Gastrocnemius medialis (tissue), 4 donors: ENCODE results near the gene GPC6. TPM values are rescaled to one million over a fixed set of nuclear protein-coding genes. Genes with fewer than 3 reads are reported as not detected.

Source experiments
- ATAC-seq, 2 donors: fragments of 150-250 bp; one replicate each; pipeline ENCODE4 v1.9.1; 2016
- DNase-seq, 2 donors: peaks; one replicate each; pipeline ENCODE4 v3.0.0-alpha.2; 2019
- H3K27ac ChIP-seq, 4 donors: fragments of 200-600 bp; sonication (generic); 1 replicate in 1 of 4; 2 replicates in 3 of 4; pipeline ENCODE4 v1.5.1; 2016 to 2018; ENCODE audit warnings: mild to moderate bottlenecking in 2 of 4, moderate library complexity in 1 of 4
- H3K27me3 ChIP-seq, 3 donors: fragments of 200-600 bp; sonication (generic) in 2 of 3; 1 replicate in 1 of 3; 2 replicates in 2 of 3; pipeline versions ENCODE4 v1.5.1 to v1.6.0; 2016 to 2019; ENCODE audit warnings: mild to moderate bottlenecking in 1 of 3, moderate library complexity in 1 of 3
- H3K36me3 ChIP-seq, 2 donors: fragments of 200-600 bp; sonication (generic) in 1 of 2; one replicate each; pipeline ENCODE4 v1.5.1; 2017 to 2018
- H3K4me1 ChIP-seq, 2 donors: fragments of 200-600 bp; sonication (generic) in 1 of 2; one replicate each; pipeline ENCODE4 v1.5.1; 2016 to 2017; ENCODE audit warnings: mild to moderate bottlenecking in 2 of 2
- H3K4me3 ChIP-seq, 4 donors: fragments of 200-600 bp; sonication (generic) in 3 of 4; 1 replicate in 1 of 4; 2 replicates in 3 of 4; pipeline ENCODE4 v1.5.1; 2016 to 2019; ENCODE audit warnings: mild to moderate bottlenecking in 2 of 4
- H3K9me3 ChIP-seq, 3 donors: fragments of 200-600 bp; sonication (generic) in 2 of 3; 1 replicate in 1 of 3; 2 replicates in 2 of 3; pipeline ENCODE4 v1.5.1; 2016 to 2019
- POLR2A ChIP-seq, 2 donors: fragments of 450-650 bp; IDR thresholded peaks; one replicate each; pipeline ENCODE4 v1.6.1; 2017; ENCODE audit warnings: antibody characterized with exemption in 2 of 2, mild to moderate bottlenecking in 2 of 2, moderate library complexity in 2 of 2
- in situ Hi-C, 4 donors: fragments of 200-750 bp; cut with MboI; loops; one replicate each; pipeline versions ENCODE4 v1.15.0 to v1.8.0; 2017; ENCODE audit warnings: low sequenced_read_pairs in 4 of 4
- intact Hi-C: fragments of 100-400 bp; cut with DNase I; formaldehyde crosslinking; loops from one replicate; pipeline ENCODE4 v1.15.1; 2023; ENCODE audit warnings: low total_unique reads
- total RNA-seq, 4 donors: library from RNA; depleted of rRNA; stranded (reverse); fragments of >200 nt; gene quantifications; one replicate each; pipeline versions ENCODE4 v1.1.0 to v1.2.3, GENCODE V29; 2016
- TF ChIP-seq, protein P1 (sequence below), 5 experiments: fragments of 450-650 bp in 3 of 5; fragments of 200-600 bp in 2 of 5; sonication (generic) in 2 of 5; IDR thresholded peaks in 4 of 5; conservative IDR thresholded peaks in 1 of 5; 1 replicate in 4 of 5; 2 replicates in 1 of 5; pipeline ENCODE4 v1.5.1; 2016 to 2019; ENCODE audit warnings: antibody characterized with exemption in 5 of 5, mild to moderate bottlenecking in 3 of 5, moderate library complexity in 3 of 5

GPC6 gene
- total RNA-seq, 4 donors from 2014 or later = 0.47 to 0.88 (median 0.59) TPM

DNA sequence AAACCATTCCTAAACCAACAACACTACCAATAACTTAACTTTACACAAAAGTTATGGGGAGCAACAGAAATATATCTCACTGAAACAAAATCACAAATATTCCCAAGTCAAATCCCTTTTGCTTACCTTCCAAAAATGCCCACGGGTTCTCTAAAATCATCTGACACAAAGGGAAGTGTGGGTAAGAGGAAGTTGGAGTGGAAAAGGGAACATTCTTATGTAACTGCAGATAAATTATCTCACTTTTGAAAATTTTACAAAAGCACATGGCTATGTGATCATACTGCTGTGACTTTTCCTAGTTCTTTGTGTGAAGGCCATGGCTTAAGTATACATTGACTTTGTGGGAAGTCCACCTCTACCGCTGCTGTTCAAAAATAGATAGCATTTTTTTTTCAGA, 350.5 kb downstream of the GPC6 start:
- H3K27me3 ChIP-seq = no peaks in the 10 kb centered on the region
- intact Hi-C loops = no loop called here
- H3K27ac ChIP-seq = no peak overlapping the region
- no peaks in the 10 kb centered on the region for H3K4me1 ChIP-seq
- no peak for ATAC-seq
- TF ChIP-seq POLR2A (IDR thresholded peaks at IDR 0.05) = no peak
- TF ChIP-seq, protein P1, sequence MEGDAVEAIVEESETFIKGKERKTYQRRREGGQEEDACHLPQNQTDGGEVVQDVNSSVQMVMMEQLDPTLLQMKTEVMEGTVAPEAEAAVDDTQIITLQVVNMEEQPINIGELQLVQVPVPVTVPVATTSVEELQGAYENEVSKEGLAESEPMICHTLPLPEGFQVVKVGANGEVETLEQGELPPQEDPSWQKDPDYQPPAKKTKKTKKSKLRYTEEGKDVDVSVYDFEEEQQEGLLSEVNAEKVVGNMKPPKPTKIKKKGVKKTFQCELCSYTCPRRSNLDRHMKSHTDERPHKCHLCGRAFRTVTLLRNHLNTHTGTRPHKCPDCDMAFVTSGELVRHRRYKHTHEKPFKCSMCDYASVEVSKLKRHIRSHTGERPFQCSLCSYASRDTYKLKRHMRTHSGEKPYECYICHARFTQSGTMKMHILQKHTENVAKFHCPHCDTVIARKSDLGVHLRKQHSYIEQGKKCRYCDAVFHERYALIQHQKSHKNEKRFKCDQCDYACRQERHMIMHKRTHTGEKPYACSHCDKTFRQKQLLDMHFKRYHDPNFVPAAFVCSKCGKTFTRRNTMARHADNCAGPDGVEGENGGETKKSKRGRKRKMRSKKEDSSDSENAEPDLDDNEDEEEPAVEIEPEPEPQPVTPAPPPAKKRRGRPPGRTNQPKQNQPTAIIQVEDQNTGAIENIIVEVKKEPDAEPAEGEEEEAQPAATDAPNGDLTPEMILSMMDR (IDR thresholded peaks at IDR 0.05 in 4 of 5, conservative IDR thresholded peaks at IDR 0.05 in 1 of 5) = no peak
- no peak for DNase-seq
- no peaks in the 10 kb centered on the region for H3K36me3 ChIP-seq
- in situ Hi-C loops = no loop called here
- no peak overlapping the region for H3K4me3 ChIP-seq
- no peaks in the 10 kb centered on the region for H3K9me3 ChIP-seq

DNA sequence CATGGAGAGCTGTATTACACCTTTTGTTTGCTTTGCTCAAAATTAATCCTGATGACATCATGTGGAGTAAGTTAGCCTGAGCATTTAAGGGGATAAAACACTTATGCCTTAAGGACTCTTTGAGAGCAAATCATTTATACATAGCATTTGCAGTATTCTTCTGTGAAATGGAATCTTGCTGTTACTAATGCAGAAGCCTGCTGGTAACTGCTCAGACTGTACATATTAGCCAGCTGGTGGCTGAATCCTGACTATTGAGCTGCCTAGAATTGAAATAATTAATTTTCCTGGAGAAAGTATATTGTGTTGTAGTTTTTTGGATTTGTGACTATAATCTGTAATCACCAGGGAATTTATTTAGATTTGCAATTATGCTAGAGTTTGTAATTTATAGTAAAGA, 363.2 kb downstream of the GPC6 start:
- Histone ChIP-seq H3K27ac (no peak overlapping the region), H3K27me3 (no peaks in the 10 kb centered on the region), H3K36me3 (no peaks in the 10 kb centered on the region), H3K4me3 (no peak overlapping the region), H3K4me1 (no peaks in the 10 kb centered on the region), H3K9me3 (no peaks in the 10 kb centered on the region)
- intact Hi-C loops (no loop called here), in situ Hi-C loops (no loop called here)
- ATAC-seq = no peak
- DNase-seq = no peak
- TF ChIP-seq POLR2A (IDR thresholded peaks at IDR 0.05) = no peak
- TF ChIP-seq, protein P1 (IDR thresholded peaks at IDR 0.05 in 4 of 5, conservative IDR thresholded peaks at IDR 0.05 in 1 of 5) = no peak

DNA sequence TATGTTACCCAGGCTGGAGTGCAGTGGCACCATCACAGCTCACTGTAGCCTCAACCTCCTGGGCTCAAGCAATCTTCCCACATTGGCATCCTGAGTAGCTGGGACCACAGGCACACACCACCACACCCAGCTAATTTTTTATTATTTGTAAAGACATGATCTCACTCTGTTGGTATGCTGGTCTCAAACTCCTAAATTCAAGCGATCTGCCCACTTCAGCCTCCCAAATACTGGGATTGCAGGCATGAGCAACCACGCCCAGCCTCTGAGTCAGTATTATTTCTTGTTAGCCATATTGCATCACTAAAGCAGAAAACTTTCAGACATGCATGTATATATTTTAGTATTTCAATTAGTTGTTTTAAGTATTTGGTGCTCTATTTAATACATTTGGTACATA, 376.4 kb downstream of the GPC6 start:
- in situ Hi-C loops (no loop called here), intact Hi-C loops (no loop called here)
- TF ChIP-seq, protein P1 (IDR thresholded peaks at IDR 0.05 in 4 of 5, conservative IDR thresholded peaks at IDR 0.05 in 1 of 5) = no peak
- TF ChIP-seq POLR2A (IDR thresholded peaks at IDR 0.05) = no peak
- Histone ChIP-seq H3K36me3 (no peaks in the 10 kb centered on the region), H3K4me3 (no peak overlapping the region), H3K4me1 (no peaks in the 10 kb centered on the region), H3K9me3 (no peaks in the 10 kb centered on the region), H3K27me3 (no peaks in the 10 kb centered on the region), H3K27ac (no peak overlapping the region)
- no peak for DNase-seq
- no peak for ATAC-seq

DNA sequence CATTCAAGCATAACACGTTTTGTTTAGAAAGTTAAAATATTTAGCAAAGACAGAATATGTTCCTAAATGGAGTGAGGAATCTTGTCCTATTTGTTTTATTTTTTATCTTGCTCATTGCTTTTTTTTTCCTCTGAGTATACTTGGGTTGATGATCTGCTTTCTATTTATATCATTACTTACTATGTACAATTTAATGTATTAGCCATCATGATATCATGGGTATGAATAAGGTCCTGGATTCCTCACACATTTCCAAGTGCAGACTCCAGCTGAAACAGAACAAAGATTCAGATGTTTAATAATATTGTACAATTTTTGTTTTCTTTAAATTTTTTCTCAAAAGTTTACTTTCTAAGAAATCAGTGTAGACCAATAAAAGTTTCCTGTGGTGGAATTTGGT, 388.2 kb downstream of the GPC6 start:
- H3K4me3 ChIP-seq = no peak overlapping the region
- in situ Hi-C loops = no loop called here
- no peaks in the 10 kb centered on the region for H3K36me3 ChIP-seq
- no peak for ATAC-seq
- no peak overlapping the region for H3K27ac ChIP-seq
- H3K27me3 ChIP-seq = no peaks in the 10 kb centered on the region
- no peaks in the 10 kb centered on the region for H3K4me1 ChIP-seq
- intact Hi-C loops = no loop called here
- no peaks in the 10 kb centered on the region for H3K9me3 ChIP-seq
- TF ChIP-seq POLR2A (IDR thresholded peaks at IDR 0.05) = no peak
- TF ChIP-seq, protein P1 (IDR thresholded peaks at IDR 0.05 in 4 of 5, conservative IDR thresholded peaks at IDR 0.05 in 1 of 5) = no peak
- DNase-seq = no peak

DNA sequence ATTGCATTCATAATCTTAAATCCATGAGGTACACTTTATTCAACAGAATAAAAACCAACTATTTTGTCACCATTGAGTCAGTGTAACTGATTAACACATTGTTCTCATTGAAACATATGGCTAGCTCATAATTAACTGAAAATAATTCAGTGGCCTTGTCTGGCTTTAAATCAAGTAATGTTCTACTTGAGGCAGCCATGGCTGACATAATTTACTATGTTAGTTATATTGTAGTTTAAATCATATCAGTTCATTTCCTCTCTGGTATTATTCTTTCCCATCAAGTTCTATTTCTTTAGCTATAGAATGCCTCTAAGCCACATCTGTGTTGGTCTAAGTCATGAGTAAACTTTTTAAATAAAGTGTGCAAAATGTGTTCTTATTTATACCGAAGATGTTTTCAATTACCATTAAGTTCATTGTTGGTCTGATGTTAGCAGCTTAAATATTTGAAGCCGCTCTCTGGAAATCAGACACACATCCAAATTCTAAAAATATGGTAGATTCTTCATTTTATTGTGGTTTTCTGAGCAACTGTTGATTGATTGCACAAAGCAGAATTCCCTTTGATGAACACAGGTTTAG, 393.7 kb downstream of the GPC6 start:
- no peak overlapping the region for H3K4me3 ChIP-seq
- DNase-seq (no peak), ATAC-seq (no peak)
- no peaks in the 10 kb centered on the region for H3K36me3 ChIP-seq
- no peaks in the 10 kb centered on the region for H3K9me3 ChIP-seq
- H3K27ac ChIP-seq = no peak overlapping the region
- intact Hi-C loops = no loop called here
- no peaks in the 10 kb centered on the region for H3K27me3 ChIP-seq
- in situ Hi-C loops = no loop called here
- TF ChIP-seq, protein P1 (IDR thresholded peaks at IDR 0.05 in 4 of 5, conservative IDR thresholded peaks at IDR 0.05 in 1 of 5) = no peak
- TF ChIP-seq POLR2A (IDR thresholded peaks at IDR 0.05) = no peak
- no peaks in the 10 kb centered on the region for H3K4me1 ChIP-seq
